ENCODE data around the gene TCF7L1.

The TCF7L1 gene

DNA sequence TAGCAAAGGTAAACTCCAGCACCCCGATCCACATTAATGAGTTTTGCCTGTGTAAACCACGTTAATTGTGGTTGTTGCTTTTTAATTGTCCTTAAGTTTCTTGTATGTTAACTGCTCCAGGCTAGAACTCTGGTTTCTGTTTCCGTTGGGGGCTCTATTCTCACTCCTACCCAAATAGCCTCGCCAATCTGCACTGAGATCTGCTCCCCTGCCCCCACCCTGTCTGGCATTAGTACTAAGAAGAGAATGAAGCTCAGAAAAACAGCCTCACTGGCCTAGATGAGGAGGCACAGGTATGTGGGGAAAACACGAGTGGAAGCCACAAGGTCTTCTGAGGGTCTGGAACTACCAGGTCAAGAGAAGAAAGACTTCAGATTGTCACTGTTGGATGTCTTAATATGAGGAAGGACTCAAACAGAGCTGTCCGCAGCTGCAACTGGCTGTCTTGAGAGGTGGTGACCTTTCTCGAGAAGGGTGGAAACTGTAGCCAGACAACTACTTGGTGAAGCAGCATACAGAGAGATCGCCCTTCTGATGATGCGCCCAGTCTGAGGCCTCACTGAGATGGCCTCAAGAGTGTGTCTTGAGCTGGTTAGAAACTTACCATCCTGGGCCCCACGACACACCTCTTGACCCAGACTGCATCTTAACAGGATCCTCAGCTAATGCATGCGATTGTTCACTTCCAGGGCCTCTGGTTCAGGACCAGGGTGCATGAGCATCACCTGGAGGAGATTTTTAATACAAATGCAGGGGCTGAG, 121.5 kb downstream of the TCF7L1 start:
- Histone ChIP-seq H3K4me3 (ENCODE audit: low read length) (no peak overlapping the region), H3K9ac (ENCODE audit: low read length) (no peak overlapping the region), H3K36me3 (ENCODE audit: control insufficient read depth, insufficient read depth, low read length) (no peaks in the 10 kb centered on the region), H3K27me3 (ENCODE audit: control insufficient read depth, insufficient read depth, low read length) (peaks cover 6% of the 10 kb centered on the region), H3K4me1 (ENCODE audit: control insufficient read depth, insufficient read depth, low read length) (peaks cover 14% of the 10 kb centered on the region), H3K9me3 (ENCODE audit: control insufficient read depth, low read length) (no peaks in the 10 kb centered on the region)

DNA sequence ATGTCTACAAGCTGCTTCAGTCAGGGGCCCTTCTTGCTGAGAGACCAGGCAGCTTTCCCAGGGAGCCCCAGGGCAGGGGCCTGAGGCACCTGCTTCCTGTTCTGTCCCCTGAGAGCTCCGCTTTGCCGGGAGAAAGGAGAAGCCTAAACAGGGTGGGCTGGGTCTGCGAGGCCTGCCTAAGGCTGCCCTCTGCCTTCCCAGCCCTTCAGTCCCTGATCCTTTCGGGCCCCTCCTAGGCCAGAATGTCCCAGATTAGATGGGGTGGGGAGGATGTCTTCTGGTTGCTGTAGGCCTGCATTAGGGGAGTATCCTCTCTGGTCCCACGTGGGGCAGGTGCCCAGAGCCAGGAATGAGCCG, 122.2 kb downstream of the TCF7L1 start:
- H3K9me3 ChIP-seq (ENCODE audit: control insufficient read depth, low read length): no peaks in the 10 kb centered on the region
- H3K27me3 ChIP-seq (ENCODE audit: control insufficient read depth, insufficient read depth, low read length): peaks cover 6% of the 10 kb centered on the region
- H3K4me3 ChIP-seq (ENCODE audit: low read length): no peak overlapping the region
- H3K4me1 ChIP-seq (ENCODE audit: control insufficient read depth, insufficient read depth, low read length): peaks cover 11% of the 10 kb centered on the region
- no peak overlapping the region for H3K9ac ChIP-seq (ENCODE audit: low read length)
- H3K36me3 ChIP-seq (ENCODE audit: control insufficient read depth, insufficient read depth, low read length): no peaks in the 10 kb centered on the region

GRCh38 chr2:85255813-85256594, 122.8 kb downstream of the TCF7L1 start:
- Histone ChIP-seq H3K9me3 (ENCODE audit: control insufficient read depth, low read length) (no peaks in the 10 kb centered on the region), H3K4me3 (ENCODE audit: low read length) (no peak overlapping the region), H3K4me1 (ENCODE audit: control insufficient read depth, insufficient read depth, low read length) (peaks cover 11% of the 10 kb centered on the region), H3K36me3 (ENCODE audit: control insufficient read depth, insufficient read depth, low read length) (no peaks in the 10 kb centered on the region), H3K27me3 (ENCODE audit: control insufficient read depth, insufficient read depth, low read length) (peaks cover 6% of the 10 kb centered on the region), H3K9ac (ENCODE audit: low read length) (no peak overlapping the region)

GRCh38 chr2:85257359-85257969, 124.3 kb downstream of the TCF7L1 start:
- Histone ChIP-seq H3K27me3 (ENCODE audit: control insufficient read depth, insufficient read depth, low read length) (peaks cover 6% of the 10 kb centered on the region), H3K36me3 (ENCODE audit: control insufficient read depth, insufficient read depth, low read length) (no peaks in the 10 kb centered on the region), H3K4me3 (ENCODE audit: low read length) (no peak overlapping the region), H3K4me1 (ENCODE audit: control insufficient read depth, insufficient read depth, low read length) (peaks cover 11% of the 10 kb centered on the region), H3K9ac (ENCODE audit: low read length) (no peak overlapping the region), H3K9me3 (ENCODE audit: control insufficient read depth, low read length) (no peaks in the 10 kb centered on the region)

DNA sequence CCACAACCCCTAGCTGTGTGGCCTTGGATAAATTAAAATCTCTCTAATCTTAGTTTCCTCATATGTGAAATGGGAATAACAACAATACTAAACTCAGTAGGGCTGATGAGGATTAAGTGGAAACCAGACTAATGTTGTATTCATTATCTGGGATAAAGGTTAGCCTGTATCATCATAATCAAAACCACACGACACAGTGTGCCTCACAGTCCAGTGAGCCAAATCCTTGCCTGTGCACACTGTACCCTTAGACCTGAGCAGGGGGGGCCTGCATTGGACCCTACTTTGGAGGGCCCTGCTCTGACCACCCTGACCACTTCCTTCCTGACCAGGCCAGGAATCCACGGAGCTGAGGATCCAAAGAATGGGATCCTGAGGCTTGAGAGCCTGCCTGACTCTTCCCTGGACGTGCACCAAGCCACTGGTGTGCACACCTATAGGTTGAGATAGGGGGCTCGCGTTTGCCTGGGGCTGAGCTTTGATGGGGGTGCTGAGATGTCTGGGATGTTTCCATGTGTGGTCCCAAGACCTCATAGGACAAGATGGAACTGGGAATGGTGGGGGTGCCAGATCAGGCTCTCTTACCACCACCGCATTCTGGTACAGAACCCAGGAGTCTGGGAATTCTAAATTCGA, 124.9 kb downstream of the TCF7L1 start:
- Histone ChIP-seq H3K36me3 (ENCODE audit: control insufficient read depth, insufficient read depth, low read length) (no peaks in the 10 kb centered on the region), H3K27me3 (ENCODE audit: control insufficient read depth, insufficient read depth, low read length) (peaks cover 6% of the 10 kb centered on the region), H3K9ac (ENCODE audit: low read length) (no peak overlapping the region), H3K4me1 (ENCODE audit: control insufficient read depth, insufficient read depth, low read length) (peaks cover 11% of the 10 kb centered on the region), H3K9me3 (ENCODE audit: control insufficient read depth, low read length) (no peaks in the 10 kb centered on the region), H3K4me3 (ENCODE audit: low read length) (no peak overlapping the region)

- Histone ChIP-seq H3K9me3 (ENCODE audit: control insufficient read depth, low read length) (no peaks in the 10 kb centered on the region), H3K4me3 (ENCODE audit: low read length) (no peak overlapping the region), H3K36me3 (ENCODE audit: control insufficient read depth, insufficient read depth, low read length) (no peaks in the 10 kb centered on the region), H3K27me3 (ENCODE audit: control insufficient read depth, insufficient read depth, low read length) (peaks cover 6% of the 10 kb centered on the region), H3K9ac (ENCODE audit: low read length) (no peak overlapping the region), H3K4me1 (ENCODE audit: control insufficient read depth, insufficient read depth, low read length) (peaks cover 11% of the 10 kb centered on the region)
These were observed 126.0 kb downstream of the TCF7L1 start for GRCh38 chr2:85259101-85259590.

DNA sequence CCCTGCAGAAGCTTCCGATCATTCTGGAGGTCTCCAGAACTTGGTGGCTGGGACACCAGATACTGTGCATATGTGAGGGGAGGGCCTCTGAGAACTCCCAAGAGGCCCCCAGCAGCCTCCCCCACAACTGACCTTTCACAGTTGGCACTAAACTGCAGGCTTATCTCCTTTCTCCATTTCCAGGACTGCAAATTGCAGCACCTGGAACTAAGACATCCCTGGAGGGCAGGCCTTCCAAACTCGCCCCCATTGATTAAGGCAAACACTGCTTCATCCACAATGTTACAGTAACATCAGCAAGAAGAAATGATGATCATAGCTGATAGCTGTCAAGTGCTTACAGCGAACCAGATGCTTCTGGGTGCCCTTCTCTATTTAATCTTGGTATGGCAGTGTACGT, 126.7 kb downstream of the TCF7L1 start:
- H3K9me3 ChIP-seq (ENCODE audit: control insufficient read depth, low read length): no peaks in the 10 kb centered on the region
- no peaks in the 10 kb centered on the region for H3K36me3 ChIP-seq (ENCODE audit: control insufficient read depth, insufficient read depth, low read length)
- peaks cover 11% of the 10 kb centered on the region for H3K4me1 ChIP-seq (ENCODE audit: control insufficient read depth, insufficient read depth, low read length)
- no peak overlapping the region for H3K4me3 ChIP-seq (ENCODE audit: low read length)
- peaks cover 6% of the 10 kb centered on the region for H3K27me3 ChIP-seq (ENCODE audit: control insufficient read depth, insufficient read depth, low read length)
- no peak overlapping the region for H3K9ac ChIP-seq (ENCODE audit: low read length)

DNA sequence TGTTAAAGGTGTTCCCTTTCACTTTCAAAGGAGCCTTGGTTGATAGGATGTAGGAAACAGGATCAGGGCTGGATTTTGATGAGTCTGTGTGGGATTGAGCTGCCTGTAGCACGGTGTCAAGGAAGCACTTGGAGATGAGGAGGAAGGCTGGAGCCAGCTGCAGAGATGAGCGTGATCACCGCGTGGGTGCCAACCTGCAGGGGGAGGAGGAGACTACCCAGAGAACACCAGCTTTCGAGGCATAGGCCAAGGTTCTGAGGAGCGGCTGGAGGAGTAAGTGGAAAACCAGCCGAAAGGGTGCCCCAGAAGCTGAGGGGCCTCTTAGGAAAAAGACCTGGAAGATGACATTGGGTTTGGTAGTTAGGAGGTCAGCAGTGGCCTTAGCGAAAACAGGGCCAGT, 130.4 kb downstream of the TCF7L1 start:
- H3K27me3 ChIP-seq (ENCODE audit: control insufficient read depth, insufficient read depth, low read length): no peaks in the 10 kb centered on the region
- no peak overlapping the region for H3K9ac ChIP-seq (ENCODE audit: low read length)
- H3K4me1 ChIP-seq (ENCODE audit: control insufficient read depth, insufficient read depth, low read length): peaks cover 9% of the 10 kb centered on the region
- H3K4me3 ChIP-seq (ENCODE audit: low read length): no peak overlapping the region
- no peaks in the 10 kb centered on the region for H3K9me3 ChIP-seq (ENCODE audit: control insufficient read depth, low read length)
- no peaks in the 10 kb centered on the region for H3K36me3 ChIP-seq (ENCODE audit: control insufficient read depth, insufficient read depth, low read length)

- Histone ChIP-seq H3K4me1 (ENCODE audit: control insufficient read depth, insufficient read depth, low read length) (peaks cover 9% of the 10 kb centered on the region), H3K27me3 (ENCODE audit: control insufficient read depth, insufficient read depth, low read length) (no peaks in the 10 kb centered on the region), H3K9ac (ENCODE audit: low read length) (no peak overlapping the region), H3K4me3 (ENCODE audit: low read length) (no peak overlapping the region), H3K36me3 (ENCODE audit: control insufficient read depth, insufficient read depth, low read length) (no peaks in the 10 kb centered on the region), H3K9me3 (ENCODE audit: control insufficient read depth, low read length) (no peaks in the 10 kb centered on the region)
These were observed 131.3 kb downstream of the TCF7L1 start for GRCh38 chr2:85264471-85264870.

- Histone ChIP-seq H3K4me1 (ENCODE audit: control insufficient read depth, insufficient read depth, low read length) (peaks cover 16% of the 10 kb centered on the region), H3K9ac (ENCODE audit: low read length) (no peak overlapping the region), H3K27me3 (ENCODE audit: control insufficient read depth, insufficient read depth, low read length) (no peaks in the 10 kb centered on the region), H3K36me3 (ENCODE audit: control insufficient read depth, insufficient read depth, low read length) (no peaks in the 10 kb centered on the region), H3K9me3 (ENCODE audit: control insufficient read depth, low read length) (no peaks in the 10 kb centered on the region), H3K4me3 (ENCODE audit: low read length) (no peak overlapping the region)
These were observed 132.1 kb downstream of the TCF7L1 start for GRCh38 chr2:85265304-85265703.

DNA sequence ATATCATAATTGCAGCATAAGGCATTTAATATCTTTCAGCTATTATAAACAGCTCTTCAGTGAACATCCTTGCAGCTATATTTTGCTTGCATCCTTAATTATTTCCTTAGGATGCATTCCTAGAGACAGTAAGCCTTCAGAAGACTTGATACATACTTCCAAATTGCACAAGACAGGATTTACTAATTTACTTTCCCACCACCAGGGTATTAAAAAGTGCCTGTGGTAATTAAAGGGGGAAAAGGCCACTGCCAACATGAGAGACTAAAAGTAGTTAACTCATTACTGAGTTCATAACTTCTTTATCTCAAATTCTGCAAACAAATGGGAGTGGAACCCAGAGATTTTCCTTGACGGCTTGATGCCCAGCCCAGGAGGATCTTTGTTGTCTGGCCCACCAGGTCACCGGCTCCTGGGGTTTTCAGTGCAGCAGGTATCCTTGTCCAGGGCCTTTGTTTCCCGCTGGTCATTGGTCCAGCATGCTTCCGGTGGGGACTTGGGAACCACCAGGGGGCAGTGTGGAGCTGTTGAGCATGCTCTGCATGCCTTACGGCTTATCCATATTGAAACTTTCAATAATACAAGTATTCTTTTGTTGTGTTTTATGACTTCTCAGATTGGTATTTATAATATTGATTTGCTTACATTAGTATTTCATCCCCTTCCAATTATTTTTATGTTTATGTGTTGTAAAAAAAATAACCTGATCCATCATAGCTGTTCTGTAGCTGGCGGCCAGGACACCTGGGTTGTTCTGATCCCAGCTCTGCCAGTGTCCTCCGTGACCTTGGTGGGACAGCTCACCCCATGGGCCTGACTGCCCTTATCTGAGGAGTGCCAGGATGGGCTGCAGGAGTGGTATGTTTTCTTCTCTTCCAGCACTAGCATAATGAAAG, 133.2 kb downstream of the TCF7L1 start:
- Histone ChIP-seq H3K27me3 (ENCODE audit: control insufficient read depth, insufficient read depth, low read length) (no peaks in the 10 kb centered on the region), H3K36me3 (ENCODE audit: control insufficient read depth, insufficient read depth, low read length) (no peaks in the 10 kb centered on the region), H3K9ac (ENCODE audit: low read length) (no peak overlapping the region), H3K9me3 (ENCODE audit: control insufficient read depth, low read length) (no peaks in the 10 kb centered on the region), H3K4me3 (ENCODE audit: low read length) (no peak overlapping the region), H3K4me1 (ENCODE audit: control insufficient read depth, insufficient read depth, low read length) (peaks cover 16% of the 10 kb centered on the region)
